ENCODE data around the gene MAPK12.
"Not testable (repeated sequence)": the region's sequence is repeated elsewhere in the genome, so short reads cannot be mapped to it uniquely, and the experiment has no call there.

Gene MAPK12

DNA sequence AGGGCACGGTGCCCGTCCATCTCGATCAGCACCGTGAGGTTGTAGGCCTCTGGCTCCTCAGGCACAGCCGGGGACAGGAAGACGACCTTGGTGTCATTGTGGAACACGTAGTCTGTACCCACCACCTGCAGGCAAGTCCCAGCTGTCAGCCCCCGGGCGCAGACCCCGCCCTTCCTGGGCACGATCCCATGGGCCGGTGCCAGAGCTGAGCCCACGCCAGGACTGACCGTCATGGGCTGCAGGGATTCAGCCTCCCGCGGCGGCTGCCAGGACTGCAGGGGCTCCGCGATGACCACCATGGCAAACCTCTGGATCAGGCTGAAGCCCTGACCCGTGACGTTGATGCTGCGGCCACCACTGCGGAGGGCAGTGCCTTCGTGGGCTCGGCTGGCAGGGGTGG, 20.5 kb upstream of the MAPK12 start:
- DNase-seq: peak; percentile 10

DNA sequence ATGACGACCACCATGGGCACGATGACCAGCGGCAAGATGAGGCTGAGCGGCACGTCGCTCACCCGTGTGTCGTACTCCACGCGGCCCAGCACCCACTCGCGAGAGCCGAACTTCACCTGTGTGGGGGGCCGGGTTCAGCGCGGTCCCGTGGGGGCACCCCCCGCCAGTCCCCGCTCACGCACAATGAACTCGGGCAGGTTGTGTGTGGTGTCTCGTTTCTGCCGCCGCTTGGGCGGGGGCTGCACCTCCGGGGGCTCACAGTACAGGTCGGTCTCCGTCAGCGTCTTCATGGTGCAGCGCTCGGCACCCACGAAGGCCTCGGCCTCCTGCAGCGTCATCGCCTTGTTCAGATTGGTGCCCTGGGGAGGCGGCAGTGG, 19.9 kb upstream of the MAPK12 start:
- DNase-seq: no peak

DNA sequence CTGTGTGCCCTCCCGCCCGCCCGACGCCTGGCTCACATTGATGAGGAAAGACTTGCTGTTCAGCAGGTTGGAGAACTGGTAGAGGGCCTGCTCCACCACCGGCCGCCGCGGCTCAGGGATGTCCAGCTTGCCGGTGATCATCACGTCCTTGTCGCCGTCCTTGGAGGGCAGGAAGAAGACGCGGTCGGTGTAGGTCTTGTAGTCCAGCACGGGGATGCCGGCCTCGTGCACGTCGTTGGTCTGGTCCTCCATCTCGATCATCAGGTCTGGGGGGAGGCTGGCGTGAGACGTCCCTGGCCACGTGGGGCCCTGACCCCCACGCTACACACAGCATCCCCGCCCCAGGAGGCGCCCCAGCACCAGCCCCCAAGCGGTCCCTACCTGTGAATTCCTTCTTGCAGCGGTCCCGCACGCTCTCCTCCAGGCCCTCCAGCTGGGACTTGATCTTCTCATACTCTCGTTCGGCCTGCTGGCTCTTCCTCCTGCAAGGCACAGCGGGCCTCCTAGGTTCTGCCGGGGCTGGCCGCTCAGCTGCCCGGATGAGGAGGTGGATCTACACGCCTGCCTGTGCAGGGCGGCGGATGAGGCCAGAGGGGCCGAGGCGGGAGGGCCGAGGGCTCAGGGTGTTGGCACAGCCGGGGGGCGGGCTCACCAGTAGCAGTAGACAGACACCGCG, 19.4 kb upstream of the MAPK12 start:
- no peak for DNase-seq

DNA sequence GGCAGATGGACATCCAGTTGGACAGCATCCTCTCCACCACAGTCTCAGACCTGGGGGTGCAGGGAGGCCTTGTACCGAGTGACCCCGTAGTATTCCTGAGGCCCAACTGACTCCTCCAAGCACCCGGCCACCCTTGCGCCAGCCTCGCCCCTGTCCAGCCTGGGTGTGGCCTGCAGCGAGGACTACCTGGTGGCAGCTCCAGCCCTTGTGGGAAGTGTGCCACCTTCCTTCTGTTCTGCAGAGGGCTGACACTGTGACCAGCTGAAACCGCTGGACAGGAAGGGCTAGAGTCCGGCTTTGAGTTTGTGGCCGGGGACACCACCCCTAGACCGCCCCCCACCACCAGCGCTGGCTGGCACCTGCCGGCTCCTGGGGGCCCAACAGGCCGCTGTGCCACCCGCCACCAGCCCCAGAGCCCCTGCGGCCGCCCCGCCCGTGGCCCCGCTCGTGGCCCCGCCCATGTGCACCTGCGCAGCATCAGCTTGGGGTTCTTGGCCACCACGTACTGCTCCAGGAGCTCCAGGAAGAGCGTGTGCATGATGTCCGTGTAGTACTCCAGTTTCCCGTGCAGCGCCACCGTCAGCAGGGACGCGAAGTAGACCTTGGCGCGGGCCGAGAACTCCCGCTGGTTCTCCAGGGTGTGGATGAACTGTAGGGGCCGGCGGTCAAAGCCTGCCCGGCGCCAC, 18.7 kb upstream of the MAPK12 start:
- DNase-seq: no peak

DNA sequence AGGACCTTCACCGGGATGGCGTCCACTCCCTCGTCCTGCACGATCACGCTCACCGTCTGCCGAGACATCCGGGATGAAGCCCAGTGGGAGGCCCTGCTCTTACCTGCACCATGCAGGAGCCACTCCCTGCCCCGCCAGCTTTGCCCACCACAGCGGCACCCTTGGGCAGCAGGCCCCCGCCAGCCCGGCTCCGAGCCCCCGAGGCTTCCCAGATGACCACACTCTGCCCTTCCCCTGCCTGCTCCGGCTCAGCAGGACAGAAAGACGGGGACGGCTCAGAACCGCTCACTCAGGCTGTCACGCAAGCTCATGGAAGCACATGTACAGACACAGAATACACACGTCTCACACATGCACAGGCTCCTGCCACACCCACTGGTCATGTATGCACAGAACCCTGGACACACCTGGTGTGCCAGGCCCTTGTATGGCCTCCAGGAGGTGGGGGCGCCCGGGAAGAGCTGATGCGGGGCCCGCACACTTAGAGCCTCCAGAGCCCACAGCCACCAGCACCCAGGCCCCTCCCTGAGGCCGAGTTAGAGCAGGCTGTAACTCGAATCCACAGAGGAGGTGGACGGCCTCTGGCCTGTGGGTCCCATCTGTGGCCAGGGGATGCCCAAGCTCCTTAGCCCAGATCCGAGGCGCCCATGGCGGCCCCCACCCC, 17.6 kb upstream of the MAPK12 start:
- DNase-seq: no peak

DNA sequence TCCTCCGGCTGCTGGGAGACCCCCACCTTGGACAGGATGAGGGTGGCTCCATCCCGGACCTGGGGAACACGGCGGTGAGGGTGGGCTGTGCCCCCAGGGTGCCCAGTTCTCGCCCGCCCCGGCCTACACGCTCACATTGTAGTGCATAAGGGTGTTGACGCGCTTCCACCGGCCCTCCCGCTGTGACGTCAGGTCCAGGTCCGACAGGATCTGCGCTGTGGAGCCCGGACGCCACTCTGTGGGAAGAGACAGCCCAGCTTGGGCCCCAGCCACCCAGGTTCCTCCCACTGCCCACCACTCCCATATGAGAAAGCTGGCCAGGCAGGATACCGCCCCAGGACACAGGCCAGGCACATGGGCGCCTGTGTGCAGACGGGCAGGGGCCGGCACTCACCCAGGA, 17.0 kb upstream of the MAPK12 start:
- no peak for DNase-seq

DNA sequence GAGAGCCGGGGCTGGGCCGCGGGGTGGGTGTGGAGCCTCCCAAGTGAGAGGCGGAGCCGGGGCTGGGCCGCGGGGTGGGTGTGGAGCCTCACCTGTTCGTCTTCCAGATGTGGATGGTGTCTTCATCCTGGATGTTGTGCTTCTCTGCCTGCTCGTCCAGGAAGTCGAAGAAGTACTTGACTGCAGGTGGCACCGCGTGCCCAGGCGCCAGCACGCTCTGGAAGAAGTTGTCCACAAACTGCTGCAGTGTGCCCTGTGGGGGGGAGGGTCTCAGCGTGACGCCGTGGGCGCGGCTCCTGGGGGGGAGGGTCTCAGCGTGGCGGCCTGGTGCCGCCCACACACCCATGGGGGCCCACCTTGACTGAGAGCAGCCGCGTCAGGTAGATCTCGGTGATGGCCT, 16.3 kb upstream of the MAPK12 start:
- no peak for DNase-seq

DNA sequence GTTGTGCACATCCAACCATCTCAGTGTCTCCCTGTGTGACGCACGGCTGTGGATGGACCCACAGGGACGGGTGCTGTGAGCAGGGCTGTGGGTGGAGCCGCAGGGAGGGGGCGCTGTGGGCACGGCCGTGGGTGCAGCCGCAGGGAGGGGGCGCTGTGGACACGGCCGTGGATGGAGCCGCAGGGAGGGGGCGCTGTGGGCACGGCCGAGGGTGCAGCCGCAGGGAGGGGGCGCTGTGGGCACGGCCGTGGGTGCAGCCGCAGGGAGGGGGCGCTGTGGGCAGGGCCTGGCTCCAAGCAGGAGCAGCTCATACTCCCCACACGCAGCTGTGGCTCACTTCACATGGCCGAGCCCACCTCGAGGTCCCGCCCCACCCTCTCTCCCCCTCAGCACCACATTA, 14.7 kb upstream of the MAPK12 start:
- no peak for DNase-seq

DNA sequence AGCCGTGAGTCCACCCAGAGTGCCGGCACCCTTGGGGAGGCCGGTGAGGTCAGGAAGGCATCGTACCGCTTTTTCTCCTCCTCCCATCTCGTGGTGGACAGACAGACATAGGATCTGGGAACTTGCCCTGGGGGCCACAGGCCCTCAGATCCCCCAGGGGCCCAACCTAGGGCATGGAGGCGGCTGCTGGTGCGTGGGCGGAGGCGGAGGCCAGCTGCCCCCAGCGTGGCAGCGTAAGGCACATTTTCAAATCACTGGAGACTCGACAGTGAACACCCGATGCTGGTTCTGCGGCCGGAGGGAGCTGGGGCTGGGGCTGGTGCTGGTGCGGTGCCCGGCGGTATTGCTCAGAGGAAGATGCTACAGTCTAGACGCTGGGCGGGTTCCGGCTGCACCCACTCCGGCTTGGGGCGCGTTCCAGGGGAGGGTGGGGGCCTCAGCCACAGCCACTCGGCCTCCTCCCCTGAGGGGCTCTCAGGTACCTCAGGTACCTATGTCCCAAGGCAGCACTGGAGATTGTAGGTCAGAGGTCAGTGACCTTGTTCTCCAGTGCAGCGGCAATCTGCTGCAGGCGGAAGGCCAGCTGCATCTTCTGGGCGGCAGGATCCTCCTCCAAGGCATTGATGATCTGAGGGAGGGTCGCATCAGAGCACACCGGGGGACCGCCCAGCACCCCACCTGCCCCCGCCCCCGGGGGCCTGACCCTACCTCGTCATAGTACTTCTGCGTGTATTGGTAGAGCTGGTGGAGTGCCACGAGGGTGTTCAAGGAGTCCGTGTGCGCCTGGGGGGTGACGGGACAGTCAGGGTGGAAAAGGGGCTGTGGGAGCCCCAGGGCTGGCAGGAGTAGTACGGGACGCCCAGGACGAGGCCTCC, 13.9 kb upstream of the MAPK12 start:
- no peak for DNase-seq

DNA sequence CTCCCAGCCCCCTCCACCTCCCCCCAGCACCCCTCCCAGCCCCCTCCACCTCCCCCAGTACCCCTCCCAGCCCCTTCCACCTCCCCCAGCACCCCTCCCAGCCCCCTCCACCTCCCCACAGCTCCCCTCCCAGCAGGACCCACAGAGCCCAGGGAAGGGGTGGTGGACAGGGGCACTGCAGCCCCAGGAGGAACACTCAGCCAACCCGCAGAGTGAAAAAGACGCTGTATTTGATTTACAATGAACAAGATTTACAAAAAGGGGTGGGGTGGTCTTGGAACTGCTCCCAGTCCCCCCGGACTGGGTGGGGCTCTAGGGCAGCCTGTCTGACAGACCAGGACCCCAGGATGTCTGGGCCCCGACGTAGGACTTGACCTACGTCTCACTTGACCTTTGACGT, 13.3 kb upstream of the MAPK12 start:
- no peak for DNase-seq

DNA sequence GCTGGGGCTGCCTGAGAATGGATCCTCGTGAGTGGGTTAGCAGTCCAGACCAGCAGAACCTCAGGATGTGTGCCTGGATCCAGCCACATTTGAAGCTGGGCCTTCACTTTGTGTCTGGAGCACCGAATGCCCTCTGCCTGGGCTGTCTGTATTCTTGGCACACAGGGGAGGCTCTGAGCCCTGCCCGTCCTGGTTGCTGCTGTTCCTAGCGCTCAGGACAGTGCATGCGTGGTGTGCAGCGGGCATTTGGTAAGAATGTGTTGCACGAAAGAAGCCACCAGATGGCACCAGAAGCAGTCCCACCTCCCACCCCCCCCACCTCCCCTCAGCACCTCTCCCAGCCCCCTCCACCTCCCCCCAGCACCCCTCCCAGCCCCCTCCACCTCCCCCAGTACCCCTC, 12.8 kb upstream of the MAPK12 start:
- DNase-seq: no peak

DNA sequence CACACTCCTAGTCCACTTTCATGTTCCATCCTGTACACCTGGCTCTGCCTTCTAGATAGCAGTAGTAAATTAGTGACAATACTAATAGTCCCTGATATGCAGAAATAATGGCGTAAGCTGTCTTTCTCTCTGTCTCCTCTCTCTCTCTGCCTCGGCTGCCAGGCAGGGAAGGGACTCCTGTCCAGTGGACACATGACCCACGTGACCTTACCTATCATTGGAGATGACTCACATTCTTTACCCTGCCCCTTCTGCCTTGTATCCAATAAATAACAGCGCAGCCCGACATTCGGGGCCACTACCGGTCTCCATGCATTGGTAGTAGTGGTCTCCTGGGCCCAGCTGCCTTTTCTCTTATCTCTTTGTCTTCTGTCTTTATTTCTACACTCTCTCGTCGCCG, 12.3 kb upstream of the MAPK12 start:
- not testable (repeated sequence) for DNase-seq

DNA sequence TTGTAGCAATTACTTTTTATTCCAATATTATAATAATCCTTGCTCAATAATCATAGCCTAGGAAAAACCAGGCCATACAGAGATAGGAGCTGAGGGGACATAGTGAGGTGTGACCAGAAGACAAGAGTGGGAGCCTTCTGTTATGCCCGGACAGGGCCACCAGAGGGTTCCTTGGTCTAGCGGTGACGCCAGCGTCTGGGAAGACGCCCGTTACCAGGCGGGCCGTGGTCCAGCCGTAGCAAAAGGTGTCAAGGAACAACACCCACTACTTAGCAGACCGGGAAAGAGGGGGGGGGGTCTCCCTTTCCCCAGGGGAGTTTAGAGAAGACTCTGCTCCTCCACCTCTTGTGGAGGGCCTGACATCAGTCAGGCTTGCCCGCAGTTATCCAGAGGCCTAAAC, 11.9 kb upstream of the MAPK12 start:
- DNase-seq: not testable (repeated sequence)

DNA sequence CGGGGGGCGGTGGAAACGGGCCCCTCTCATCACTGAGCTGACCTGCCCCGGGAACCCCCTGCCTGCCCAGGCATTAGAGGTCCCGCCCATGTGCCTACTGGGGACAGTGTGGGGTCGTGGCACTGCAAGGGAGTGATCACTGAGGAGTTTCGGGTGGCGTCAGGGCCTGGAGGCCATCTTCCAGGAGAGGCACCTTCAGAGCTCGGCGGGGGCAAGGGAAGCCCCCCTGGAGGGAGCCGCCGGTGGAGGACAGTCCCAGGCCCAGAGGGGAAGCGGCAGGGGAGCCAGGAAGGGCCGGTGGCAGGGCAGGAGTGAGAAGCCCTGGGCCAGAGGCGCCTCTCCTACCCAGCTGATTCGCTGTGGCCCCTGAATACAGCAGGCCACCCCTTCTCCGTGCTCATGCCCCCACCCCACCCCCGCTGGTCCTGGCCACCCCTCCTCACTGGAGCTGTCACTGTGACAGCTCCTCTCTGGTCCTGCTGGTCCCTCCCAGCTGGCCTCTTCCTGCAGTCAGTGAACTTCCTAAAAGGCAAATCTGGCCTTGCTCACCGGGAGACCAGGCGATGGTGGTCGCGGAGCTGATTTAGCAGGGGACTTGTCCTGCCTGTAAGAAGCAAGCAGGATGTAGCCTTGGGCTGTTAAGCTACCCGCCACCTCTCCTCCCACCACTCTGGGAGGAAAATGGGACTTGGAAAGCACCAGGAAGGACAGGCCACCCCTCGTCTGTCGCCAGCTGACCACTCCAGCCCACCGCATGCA, 10.7 kb upstream of the MAPK12 start:
- no peak for DNase-seq

DNA sequence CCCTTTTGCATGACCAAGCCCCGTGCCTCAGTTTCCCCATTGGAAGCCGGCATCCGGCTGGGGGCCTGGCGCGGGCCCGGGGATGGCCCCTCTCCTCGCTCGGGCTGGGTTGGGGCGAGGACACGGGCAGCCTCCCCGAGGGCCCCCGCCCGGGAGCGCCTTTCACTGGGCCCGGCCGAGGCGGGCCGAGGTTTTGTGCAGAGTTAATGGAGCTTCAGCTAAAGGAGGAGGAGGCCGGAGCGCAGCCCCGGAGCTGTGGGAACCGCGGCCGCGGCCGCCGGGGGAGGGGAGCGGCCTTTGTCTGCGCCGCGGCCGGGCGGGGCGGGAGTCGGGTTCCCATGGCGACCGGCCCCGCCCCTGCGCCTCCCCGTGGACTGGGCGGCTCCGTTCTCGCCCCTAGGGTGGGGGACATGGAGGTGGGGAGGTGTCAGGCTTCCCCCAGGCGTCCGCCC, 10.1 kb upstream of the MAPK12 start:
- peak; percentile 46 for DNase-seq

DNA sequence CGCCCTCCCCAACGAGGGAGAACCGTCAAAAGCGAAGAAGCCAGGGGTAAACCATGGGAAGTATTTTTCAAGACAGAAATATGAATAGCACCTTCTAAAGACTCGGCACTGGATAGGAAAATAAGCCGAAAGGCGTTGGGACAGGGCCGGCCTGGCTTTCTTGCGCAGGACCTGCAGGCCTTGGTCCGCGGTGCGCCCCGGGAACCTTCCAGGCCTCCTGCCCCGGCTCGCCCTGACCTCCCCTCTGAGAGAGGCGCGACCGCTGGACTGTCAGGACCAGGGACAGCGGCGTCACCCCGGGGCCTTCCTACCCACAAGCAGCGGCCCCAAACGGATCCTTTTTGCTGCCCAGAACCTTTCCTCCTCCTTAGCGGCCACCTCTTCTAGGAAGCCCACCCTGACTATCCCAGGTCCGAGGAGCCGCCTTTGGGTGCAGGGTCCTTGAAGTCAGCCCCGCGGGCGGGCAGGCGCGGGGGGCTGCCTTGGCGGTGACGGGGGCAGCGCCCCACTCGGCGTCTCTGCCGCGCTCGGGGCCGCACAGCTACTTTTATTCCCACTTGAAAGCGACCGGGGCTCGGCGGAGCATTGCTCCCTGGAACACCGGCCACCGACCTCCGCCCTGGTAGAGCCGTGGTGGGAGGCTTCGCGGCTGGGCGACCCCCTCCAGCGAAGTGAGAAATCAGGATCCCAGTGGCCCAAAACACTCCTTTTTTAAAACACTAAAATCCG, 9.3 kb upstream of the MAPK12 start:
- peak; percentile 10 for DNase-seq

DNA sequence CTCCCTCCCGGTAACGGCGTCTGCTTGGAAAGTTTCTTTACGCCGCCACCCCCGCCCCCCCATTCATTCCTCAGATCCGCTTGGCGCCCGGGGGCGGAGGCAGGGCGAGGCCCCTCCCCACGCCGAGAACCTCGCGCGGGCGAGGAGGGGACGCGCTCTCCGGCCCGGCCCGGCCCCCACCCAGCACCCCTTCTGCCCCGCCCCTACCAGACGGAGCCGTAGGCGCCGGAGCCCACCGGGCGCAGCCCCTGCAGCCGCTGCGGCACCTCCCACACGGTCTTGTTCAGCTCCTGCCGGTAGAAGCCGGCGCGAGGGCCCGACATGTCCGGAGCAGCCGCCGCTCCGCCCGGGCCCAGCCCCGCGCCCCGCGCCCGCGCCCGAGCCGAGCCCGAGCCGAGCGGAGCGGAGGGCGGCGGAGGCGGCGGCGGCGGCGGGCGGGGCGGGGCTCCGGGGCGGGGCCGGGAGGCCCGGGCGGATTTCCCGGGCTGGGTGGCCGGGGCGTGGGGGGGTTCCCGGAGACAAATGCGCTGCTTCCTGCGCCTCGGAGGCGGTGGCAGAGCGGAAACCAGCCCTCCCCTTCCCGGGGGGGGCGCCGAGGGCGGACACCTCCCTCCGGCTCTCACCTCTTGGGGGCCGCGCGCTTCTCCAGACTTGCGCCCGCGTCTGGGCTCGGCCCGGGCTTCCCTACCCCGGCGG, 8.6 kb upstream of the MAPK12 start, which contains the start of gene MAPK11:
Gene MAPK11, minus strand, starts transcription at position 411 of the 696 bp plus-strand sequence. Its CDS starts 88 bp downstream, at position 323.
- peak; percentile 56 for DNase-seq

DNA sequence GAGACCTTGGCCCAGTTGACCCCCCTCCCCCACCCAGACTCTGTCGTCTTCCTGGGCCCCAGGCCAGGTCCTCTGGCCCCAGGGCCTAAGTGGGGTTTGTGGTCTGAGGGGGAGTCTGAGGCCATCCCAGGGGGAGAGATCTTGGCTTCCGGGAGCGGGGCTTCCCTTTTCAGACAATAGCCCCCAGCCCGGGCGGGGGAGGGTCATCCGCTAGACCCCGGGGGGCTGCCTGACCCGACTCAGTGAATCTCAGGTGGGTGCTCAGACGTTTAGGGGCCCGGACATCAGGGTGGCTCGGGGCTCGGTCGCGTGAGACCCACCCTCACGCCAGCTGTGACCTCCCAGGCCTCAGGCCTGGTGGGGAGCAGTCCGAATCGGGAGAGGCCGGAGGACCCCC, 8.1 kb upstream of the MAPK12 start:
- no peak for DNase-seq

DNA sequence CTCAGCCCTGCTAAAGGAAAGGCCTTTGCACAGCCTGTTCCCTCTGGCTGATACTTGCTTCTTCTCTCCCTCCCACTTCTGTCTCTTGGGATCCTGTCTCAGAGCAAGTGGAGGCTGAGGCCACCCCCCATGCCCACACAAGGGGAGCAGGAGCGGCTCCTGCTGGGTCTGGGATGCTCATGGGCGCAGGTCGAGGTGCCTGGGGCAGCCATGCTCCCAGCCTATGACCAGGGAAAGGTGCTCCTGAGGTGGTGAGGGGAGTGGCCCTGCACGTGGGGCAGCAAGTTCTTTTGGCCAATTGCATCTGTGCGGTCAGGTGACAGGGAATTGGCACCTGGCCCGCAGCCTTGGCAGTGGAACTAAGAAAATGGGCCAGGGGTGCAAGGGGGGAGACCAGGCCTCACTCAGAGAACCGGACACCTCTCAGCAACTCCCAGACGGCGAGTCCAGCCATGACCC, 7.2 kb upstream of the MAPK12 start:
- DNase-seq: no peak

DNA sequence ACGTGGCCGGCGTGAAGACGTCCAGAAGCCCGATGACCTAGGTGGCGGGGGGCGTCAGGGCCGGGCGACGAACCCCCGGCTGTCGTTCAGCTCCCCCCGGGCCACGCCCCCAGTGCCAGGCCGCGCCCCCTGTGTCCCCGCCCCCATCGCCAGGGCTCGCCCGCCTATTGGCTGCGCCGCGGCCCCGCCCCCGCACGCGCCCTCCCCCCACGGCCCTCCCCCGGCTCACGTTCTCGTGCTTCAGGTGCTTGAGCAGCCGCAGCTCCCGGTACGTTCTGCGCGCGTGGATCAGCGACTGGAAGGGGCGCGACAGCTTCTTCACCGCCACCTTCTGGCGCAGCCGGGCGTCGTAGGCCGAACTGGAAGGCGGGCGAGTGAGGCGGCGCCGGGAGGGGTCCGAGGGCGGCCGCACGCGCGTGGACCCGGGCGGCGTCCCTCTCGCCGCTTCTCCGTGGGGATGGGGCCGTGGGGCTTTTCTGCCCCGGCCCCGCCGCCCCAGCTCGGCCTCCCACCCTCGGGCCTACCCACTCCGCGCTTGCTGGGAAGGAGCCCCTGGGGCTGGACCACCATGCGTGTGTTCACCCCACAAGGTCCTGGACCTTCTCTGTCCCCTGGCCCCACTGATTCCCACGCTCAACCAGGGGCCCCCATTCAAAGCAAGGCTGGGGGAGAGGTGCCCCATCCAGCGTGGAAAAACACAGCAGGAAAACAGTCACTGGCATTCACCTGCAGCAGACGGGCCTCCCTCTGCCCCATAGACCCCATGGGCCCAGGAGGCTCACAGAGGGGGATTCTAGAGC, 6.3 kb upstream of the MAPK12 start:
- no peak for DNase-seq

Data from NCI-H226 (cell line).